HG02759 (cell line): Measurements from ENCODE around the gene RRM2.
"Not testable (repeated sequence)": the region's sequence is repeated elsewhere in the genome, so short reads cannot be mapped to it uniquely, and the experiment has no call there.

Experiments used
- ATAC-seq: cut with Tn5 transposase; IDR thresholded peaks from one replicate; pipeline ENCODE4 v1.9.1; 2021; ENCODE audit warnings: mild to moderate bottlenecking, moderate library complexity; ENCODE audit not compliant: unreplicated experiment

RRM2 gene

DNA sequence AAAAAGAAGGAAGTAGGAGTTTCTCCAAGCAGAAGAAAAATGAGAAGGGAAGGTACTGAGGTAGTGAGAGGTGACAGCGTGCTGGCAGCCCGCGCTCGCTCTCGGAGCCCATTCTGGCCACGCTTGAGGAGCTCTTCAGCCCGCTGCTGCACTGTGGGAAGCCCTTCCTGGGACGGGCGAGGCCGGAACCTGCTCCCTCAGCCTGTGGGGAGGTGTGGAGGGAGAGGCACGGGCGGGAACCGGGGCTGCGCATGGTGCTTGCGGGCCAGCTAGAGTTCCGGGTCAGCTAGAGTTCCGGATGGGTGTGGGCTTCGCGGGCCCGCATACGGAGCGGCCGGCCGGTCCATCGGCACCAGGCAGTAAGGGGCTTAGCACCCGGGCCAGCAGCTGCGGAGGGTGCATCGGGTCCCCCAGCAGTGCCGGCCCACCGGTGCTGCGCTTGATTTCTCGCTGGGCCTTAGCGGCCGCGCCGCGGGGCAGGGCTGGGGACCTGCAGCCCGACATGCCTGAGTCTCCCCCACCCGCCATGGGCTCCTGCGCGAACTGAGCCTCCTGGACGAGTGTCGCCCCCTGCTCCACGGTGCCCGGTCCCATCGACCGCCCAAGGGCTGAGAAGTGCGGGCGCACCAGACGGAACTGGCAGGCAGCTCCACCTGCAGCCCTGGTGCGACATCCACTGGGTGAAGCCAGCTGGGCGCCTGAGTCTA is 31.2 kb upstream of the RRM2 start:
- ATAC-seq = peak; percentile 44

DNA sequence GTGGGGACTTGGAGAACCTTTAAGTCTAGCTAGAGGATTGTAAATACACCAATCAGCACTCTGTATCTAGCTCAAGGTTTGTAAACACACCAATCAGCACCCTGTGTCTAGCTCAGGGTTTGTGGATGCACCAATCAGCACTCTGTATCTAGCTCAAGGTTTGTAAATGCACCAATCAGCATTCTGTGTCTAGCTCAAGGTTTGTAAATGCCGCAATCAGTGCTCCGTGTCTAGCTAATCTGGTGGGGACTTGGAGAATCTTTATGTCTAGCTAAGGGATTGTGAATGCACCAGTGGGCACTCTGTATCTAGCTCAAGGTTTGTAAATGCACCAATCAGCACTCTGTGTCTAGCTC is 30.7 kb upstream of the RRM2 start:
- ATAC-seq = not testable (repeated sequence)

GRCh38 chr2:10094271-10094814 is 28.2 kb upstream of the RRM2 start:
- no peak for ATAC-seq

DNA sequence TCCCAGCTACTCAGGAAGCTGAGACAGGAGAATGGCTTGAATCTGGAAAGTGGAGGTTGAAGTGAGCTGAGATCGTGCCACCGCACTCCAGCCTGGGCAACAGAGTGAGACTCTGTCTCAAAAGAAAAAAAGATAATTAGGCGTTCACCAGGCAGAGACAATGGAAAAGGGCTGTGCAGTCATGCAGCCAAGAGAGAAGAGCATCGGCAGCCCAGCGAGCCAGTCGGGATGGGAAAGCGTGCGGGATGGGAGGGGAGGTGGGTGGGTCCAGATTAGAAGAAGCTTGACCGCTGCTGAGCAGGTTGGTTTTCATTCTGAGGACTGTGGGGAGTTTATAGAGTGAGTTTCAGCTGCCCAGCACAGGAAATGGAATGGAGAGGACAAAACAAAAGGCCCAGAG is 27.4 kb upstream of the RRM2 start:
- ATAC-seq = no peak

- no peak for ATAC-seq
Measured at GRCh38 chr2:10096641-10097040, 25.9 kb upstream of the RRM2 start.

GRCh38 chr2:10097352-10098148 is 25.0 kb upstream of the RRM2 start:
- ATAC-seq = peak; percentile 90

DNA sequence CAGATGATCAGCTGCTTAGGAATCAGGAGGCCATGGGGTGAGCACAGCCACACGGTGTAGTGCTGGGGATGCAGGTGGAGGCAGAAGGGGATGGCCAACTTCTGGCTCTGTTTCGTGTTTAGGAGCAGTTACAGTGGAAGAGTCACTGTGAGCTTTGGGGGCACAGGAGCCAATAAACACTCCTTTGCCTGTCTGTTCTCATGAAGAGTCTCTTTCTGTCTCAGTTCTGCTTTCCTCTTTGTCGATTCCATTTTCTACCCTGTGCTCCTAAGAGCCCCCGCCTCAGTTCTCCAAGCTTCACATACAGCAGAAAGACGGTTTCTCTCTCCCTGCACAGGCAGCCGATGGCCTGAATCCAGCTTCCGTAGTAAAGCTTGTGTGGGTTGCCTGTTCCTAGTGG is 21.0 kb upstream of the RRM2 start:
- ATAC-seq = no peak

- ATAC-seq = no peak
Measured at GRCh38 chr2:10103179-10103578, 19.4 kb upstream of the RRM2 start.

- ATAC-seq = not testable (repeated sequence)
Measured at GRCh38 chr2:10104906-10105305, 17.6 kb upstream of the RRM2 start.

DNA sequence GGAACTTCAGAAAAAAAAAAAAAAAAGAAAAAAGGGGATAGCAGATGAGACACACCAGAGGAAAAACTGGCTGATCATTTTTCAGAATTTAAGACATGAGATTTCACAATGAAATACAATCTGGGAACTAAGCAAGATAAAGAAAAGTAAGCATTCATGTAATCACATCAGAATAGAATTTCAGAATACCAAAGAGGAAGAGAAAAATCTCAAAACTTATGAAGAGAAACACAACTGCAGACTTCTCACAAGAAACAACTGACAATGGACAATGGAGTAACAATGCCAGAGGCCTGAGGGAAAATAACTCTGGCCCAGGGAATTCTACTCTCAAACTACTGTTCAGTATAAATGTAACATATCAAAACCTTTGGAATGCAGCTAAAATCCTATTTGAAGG is 13.2 kb upstream of the RRM2 start:
- ATAC-seq = no peak

GRCh38 chr2:10119027-10119325 is 3.6 kb upstream of the RRM2 start:
- ATAC-seq = no peak

GRCh38 chr2:10119601-10120157 is 2.9 kb upstream of the RRM2 start:
- ATAC-seq = no peak

- peak; percentile 56 for ATAC-seq
Measured at GRCh38 chr2:10120158-10120876, 2.2 kb upstream of the RRM2 start.

DNA sequence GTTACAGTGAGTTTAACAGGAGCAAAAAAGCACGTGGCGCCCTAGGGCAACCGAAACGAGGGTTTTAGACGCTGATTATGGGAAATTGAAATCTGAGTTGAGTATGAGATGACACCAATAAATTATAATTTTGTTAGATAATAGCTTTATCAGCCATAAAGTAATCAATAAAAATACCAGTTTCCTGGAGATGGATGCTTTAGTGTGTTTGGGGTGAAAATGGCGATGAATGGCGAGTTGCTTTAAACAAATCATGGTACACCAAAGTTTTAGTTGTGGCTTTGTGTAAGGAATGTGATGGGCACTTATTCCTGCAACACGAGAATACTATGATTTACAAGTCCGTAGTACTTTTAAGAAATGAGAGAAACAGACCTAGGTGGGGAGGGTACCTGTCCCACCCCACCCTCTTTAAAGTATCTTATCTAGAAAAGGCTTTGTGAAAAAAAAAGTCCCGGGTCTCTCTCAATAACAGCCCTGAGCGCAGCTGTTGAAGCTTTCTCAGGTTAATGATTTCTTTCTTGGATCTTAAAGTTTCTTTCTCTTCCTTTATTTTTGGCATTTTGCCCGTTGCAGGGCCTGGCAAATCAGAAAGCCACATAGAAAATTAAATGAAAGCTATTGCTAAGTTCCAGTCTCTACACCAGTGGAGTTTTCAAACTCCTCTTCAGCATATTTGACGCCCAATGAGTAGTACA is 1.5 kb upstream of the RRM2 start:
- ATAC-seq = no peak

DNA sequence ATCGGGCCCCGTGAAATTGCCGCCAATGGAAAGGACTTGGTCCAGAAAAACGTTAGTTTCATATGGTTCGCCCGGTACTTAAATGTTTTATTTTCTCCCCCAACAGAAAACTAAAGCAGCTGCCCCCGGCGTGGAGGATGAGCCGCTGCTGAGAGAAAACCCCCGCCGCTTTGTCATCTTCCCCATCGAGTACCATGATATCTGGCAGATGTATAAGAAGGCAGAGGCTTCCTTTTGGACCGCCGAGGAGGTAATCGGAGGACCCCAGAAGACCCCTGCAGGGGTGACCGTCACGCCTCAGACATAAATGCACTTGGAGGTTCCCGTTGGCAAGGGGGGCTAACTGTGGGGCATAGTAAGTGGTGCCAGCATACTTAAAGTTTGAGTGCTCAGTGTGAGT is 742 bp downstream of the RRM2 start:
- ATAC-seq = no peak

GRCh38 chr2:10124538-10125045 is 2.1 kb downstream of the RRM2 start:
- ATAC-seq = no peak

- ATAC-seq = no peak
Measured at GRCh38 chr2:10125842-10126631, 3.5 kb downstream of the RRM2 start.

GRCh38 chr2:10126632-10127026 is 4.1 kb downstream of the RRM2 start:
- ATAC-seq = no peak

DNA sequence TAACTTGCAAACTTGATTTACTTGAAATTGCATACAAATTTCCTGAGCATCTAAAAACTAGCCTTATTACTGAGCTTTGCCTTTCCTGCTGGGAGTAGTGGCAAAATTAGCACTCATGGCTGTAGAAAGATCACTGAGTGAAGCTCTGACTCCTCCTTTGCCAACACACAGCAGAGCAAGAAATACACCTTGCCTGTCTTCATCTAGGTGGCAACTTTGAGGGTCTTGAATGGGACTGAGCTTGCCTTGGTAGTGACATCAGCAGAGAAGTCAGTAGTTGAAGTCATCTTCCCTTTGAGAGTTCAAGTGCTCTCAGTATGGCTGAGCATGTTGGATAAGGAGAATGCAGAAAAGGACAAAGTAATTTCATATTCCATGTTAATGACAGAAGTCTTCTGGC is 5.9 kb downstream of the RRM2 start:
- ATAC-seq = no peak

DNA sequence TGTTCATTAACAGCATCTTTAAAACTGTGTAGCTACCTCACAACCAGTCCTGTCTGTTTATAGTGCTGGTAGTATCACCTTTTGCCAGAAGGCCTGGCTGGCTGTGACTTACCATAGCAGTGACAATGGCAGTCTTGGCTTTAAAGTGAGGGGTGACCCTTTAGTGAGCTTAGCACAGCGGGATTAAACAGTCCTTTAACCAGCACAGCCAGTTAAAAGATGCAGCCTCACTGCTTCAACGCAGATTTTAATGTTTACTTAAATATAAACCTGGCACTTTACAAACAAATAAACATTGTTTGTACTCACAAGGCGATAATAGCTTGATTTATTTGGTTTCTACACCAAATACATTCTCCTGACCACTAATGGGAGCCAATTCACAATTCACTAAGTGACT is 7.0 kb downstream of the RRM2 start:
- ATAC-seq = no peak
